Cortex of kidney (tissue), 1 donor: Measurements from ENCODE around the gene SLC43A3.
"Not testable (repeated sequence)": the region's sequence is repeated elsewhere in the genome, so short reads cannot be mapped to it uniquely, and the experiment has no call there.

Source experiments
- DNase-seq: peaks from one replicate; lab custom pipeline; 2025; lab: John Stamatoyannopoulos, UW

The SLC43A3 gene

GRCh38 chr11:57405271-57405860, 21.6 kb downstream of the SLC43A3 start:
- no peak for DNase-seq

- no peak for DNase-seq
Observed at GRCh38 chr11:57403802-57404147, 23.1 kb downstream of the SLC43A3 start.

GRCh38 chr11:57403003-57403801, 23.7 kb downstream of the SLC43A3 start:
- DNase-seq, result not testable (repeated sequence)

- DNase-seq, result no peak
Observed at GRCh38 chr11:57402188-57403002, 24.5 kb downstream of the SLC43A3 start.

- DNase-seq, result no peak
Observed at GRCh38 chr11:57399972-57400578, 26.8 kb downstream of the SLC43A3 start.

GRCh38 chr11:57399221-57399620, 27.7 kb downstream of the SLC43A3 start:
- DNase-seq, result no peak

- DNase-seq, result no peak
Observed at GRCh38 chr11:57397394-57397990, 29.4 kb downstream of the SLC43A3 start.

- no peak for DNase-seq
Observed at GRCh38 chr11:57396744-57397143, 30.2 kb downstream of the SLC43A3 start.

- DNase-seq, result no peak
Observed at GRCh38 chr11:57395905-57396623, 30.9 kb downstream of the SLC43A3 start.

- DNase-seq, result no peak
Observed at GRCh38 chr11:57394203-57394965, 32.5 kb downstream of the SLC43A3 start.

GRCh38 chr11:57392763-57393105, 34.2 kb downstream of the SLC43A3 start:
- DNase-seq, result no peak

- no peak for DNase-seq
Observed at GRCh38 chr11:57392066-57392762, 34.7 kb downstream of the SLC43A3 start.

- no peak for DNase-seq
Observed at GRCh38 chr11:57391539-57391938, 35.4 kb downstream of the SLC43A3 start.

- no peak for DNase-seq
Observed at GRCh38 chr11:57391111-57391510, 35.8 kb downstream of the SLC43A3 start.

GRCh38 chr11:57390535-57390934, 36.4 kb downstream of the SLC43A3 start, which contains the start of gene PRG2:
TSS of gene PRG2 (minus strand) at chr11:57390650. CDS start at chr11:57389944, 706 bp downstream.
- DNase-seq, result no peak

- no peak for DNase-seq
Observed at GRCh38 chr11:57387289-57388030, 39.5 kb downstream of the SLC43A3 start.

GRCh38 chr11:57386178-57386940, 40.6 kb downstream of the SLC43A3 start:
- no peak for DNase-seq

- no peak for DNase-seq
Observed at GRCh38 chr11:57380975-57381374, 45.9 kb downstream of the SLC43A3 start, which contains the start of gene PRG3. TSS of gene PRG3 (minus strand) at chr11:57381150. CDS start at chr11:57380708, 442 bp downstream.
